ENCODE results near the gene C6orf132.

DNA sequence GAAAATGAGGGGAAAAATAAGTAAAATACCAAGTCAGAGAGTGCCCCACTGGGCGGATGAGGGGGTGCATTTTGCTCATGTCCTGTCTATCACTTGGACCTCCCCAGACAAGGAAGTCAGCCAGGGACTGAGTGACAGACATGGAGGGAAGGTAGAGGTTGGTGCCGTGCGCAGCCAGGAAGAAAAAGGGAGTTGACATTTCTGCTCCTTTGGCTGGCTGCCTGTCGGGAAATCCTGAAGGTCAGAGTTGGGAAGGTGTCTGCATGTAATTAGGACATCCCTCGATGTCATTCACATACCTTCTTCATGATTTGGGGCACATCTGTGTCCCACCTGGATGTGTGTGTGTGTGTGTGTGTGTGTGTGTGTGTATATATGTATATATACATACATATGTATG, 39.7 kb upstream of the C6orf132 start:
- TF ChIP-seq, protein P1, sequence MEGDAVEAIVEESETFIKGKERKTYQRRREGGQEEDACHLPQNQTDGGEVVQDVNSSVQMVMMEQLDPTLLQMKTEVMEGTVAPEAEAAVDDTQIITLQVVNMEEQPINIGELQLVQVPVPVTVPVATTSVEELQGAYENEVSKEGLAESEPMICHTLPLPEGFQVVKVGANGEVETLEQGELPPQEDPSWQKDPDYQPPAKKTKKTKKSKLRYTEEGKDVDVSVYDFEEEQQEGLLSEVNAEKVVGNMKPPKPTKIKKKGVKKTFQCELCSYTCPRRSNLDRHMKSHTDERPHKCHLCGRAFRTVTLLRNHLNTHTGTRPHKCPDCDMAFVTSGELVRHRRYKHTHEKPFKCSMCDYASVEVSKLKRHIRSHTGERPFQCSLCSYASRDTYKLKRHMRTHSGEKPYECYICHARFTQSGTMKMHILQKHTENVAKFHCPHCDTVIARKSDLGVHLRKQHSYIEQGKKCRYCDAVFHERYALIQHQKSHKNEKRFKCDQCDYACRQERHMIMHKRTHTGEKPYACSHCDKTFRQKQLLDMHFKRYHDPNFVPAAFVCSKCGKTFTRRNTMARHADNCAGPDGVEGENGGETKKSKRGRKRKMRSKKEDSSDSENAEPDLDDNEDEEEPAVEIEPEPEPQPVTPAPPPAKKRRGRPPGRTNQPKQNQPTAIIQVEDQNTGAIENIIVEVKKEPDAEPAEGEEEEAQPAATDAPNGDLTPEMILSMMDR (IDR thresholded peaks at IDR 0.05; ENCODE audit: low read depth, low read length, poor library complexity, severe bottlenecking): no peak
- TF ChIP-seq EZH2phosphoT487 (IDR thresholded peaks at IDR 0.05; ENCODE audit: borderline replicate concordance, low read length): no peak

Measured in DOHH2 (cell line).